ENCODE measurements around the gene LIMA1.
"Not testable (repeated sequence)": the region's sequence is repeated elsewhere in the genome, so short reads cannot be mapped to it uniquely, and the experiment has no call there.

The LIMA1 gene

DNA sequence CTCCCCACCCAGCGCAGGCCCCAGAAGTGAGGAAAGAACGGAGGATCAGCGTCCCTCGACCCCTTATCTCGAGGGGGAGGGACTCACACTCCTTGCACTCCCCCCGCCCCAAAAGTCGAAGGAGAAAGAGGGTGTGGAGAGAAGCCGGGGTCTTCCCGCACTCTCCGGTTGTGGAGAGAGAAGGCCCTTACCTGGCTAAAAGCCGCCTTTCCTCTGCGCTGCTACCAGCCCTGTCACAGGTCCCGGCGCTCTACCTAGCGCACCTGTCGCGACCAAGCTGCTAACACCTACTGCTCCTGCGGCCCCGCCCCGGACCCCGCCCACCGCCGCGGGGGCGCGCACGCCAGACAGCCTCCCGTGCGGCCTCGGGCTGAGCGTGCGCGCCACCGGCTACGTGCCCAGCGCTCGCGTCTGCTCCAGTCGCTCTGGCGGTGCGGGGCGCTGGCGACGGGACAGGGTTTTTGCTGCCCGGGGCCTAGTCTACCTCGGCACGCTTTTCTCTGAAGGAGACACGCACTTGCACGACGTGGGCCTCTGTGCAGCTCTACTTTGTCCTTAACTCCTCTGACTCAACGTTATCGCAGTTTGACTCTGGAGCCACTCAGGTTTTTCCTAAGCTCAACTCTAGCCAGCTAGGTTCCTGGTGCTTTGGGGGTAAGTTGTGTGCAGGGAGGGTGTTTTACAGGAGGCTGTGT is at the start of gene LIMA1:
Gene LIMA1, minus strand, starts transcription at position 292 of the 695 bp plus-strand sequence. CDS start 34,769 bp downstream, outside the sequence.
- H3K9me3 Mint-ChIP-seq: no peaks in the 10 kb centered on the region
- H3K4me1 Mint-ChIP-seq: peaks cover 24% of the 10 kb centered on the region
- no peaks in the 10 kb centered on the region for H3K36me3 Mint-ChIP-seq (ENCODE audit: low read depth)
- TF ChIP-seq, protein P1, sequence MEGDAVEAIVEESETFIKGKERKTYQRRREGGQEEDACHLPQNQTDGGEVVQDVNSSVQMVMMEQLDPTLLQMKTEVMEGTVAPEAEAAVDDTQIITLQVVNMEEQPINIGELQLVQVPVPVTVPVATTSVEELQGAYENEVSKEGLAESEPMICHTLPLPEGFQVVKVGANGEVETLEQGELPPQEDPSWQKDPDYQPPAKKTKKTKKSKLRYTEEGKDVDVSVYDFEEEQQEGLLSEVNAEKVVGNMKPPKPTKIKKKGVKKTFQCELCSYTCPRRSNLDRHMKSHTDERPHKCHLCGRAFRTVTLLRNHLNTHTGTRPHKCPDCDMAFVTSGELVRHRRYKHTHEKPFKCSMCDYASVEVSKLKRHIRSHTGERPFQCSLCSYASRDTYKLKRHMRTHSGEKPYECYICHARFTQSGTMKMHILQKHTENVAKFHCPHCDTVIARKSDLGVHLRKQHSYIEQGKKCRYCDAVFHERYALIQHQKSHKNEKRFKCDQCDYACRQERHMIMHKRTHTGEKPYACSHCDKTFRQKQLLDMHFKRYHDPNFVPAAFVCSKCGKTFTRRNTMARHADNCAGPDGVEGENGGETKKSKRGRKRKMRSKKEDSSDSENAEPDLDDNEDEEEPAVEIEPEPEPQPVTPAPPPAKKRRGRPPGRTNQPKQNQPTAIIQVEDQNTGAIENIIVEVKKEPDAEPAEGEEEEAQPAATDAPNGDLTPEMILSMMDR (IDR thresholded peaks at IDR 0.05; ENCODE audit: unreplicated experiment in 3 of 3): no peak
- peak within 1 kb of the TSS; percentile 84 to 95 (median 93) for H3K4me3 Mint-ChIP-seq
- peak within 1 kb of the TSS; percentile 72 to 94 (median 94) for H3K27ac Mint-ChIP-seq
- no peaks in the 10 kb centered on the region for H3K27me3 Mint-ChIP-seq (ENCODE audit: low read depth)

DNA sequence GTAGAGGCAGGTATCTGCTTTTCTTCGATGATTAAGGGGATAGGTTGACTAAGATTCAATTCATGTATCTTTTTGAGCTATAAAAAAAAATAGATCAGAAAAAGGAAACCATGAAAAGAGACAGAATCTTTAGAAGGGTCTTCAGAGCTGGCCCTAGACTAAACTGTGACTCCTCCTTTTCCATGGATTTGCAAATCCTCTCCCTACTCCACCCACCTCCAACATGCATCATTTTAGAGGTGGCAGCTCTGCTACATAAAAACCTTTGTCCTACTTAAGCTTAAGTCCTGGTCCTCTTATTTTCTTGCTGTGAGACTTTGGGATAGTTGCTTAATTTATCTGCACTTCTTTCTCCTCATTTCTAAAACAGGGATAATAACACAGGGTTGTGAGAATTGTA is 48.4 kb upstream of the LIMA1 start:
- Mint-ChIP-seq H3K4me3 (no peak overlapping the region), H3K4me1 (no peaks in the 10 kb centered on the region), H3K27me3 (ENCODE audit: low read depth) (no peaks in the 10 kb centered on the region), H3K9me3 (no peaks in the 10 kb centered on the region), H3K36me3 (ENCODE audit: low read depth) (no peaks in the 10 kb centered on the region), H3K27ac (no peak overlapping the region)
- TF ChIP-seq, protein P1 (IDR thresholded peaks at IDR 0.05; ENCODE audit: unreplicated experiment in 3 of 3): no peak

DNA sequence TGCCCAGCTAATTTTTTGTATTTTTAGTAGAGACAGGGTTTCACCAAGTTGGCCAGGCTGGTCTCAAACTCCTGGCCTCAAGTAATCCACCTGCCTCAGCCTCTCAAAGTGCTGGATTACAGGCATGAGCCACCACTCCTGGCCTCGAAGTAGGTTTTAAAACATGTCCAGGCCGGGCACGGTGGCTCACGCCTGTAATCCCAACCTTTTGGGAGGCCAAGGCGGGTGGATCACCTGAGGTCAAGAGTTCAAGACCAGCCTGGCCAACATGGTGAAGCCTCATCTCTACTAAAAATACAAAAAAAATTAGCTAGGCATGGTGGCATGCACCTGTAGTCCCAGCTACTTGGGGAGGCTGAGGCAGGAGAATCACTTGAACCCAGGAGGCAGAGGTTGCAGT is 45.3 kb upstream of the LIMA1 start:
- not testable (repeated sequence) for H3K27ac Mint-ChIP-seq; H3K36me3 Mint-ChIP-seq (ENCODE audit: low read depth); H3K4me3 Mint-ChIP-seq; H3K27me3 Mint-ChIP-seq (ENCODE audit: low read depth); H3K9me3 Mint-ChIP-seq; H3K4me1 Mint-ChIP-seq

DNA sequence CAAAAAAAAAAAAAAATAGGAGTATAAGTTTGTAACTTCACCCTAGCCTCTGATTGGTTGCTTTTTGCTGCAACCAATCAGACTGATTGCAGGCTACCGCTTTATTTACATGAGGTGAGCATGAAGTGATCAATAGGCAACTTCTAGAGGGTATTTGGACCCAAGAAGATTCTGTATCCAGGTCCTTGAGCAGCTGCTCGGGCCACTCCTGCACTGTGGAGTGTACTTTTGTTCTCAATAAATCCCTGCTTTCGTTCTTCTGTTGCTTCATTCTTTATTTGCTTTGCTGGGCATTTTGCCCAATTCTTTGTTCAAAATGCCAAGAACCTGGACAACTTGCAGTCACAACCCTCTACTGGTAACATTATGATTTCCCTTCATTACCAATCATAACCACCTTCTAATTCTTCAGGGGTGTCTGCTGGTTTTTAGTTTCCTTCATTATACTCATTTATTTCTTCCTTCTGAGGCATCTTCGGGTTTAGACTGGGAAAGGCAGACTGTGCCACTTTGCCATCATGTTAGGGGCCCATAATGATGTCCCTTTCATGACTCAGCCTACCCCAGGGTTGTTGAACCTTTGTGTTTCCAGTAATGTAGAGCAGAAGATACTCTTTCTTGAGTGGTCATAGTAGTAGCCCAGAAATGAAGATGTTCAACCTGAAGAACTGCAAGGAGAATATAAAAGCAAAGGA is 43.4 kb upstream of the LIMA1 start:
- TF ChIP-seq, protein P1 (IDR thresholded peaks at IDR 0.05; ENCODE audit: unreplicated experiment in 3 of 3): no peak
- Mint-ChIP-seq H3K27me3 (ENCODE audit: low read depth) (peaks cover 5% of the 10 kb centered on the region), H3K9me3 (no peaks in the 10 kb centered on the region), H3K4me3 (no peak overlapping the region), H3K4me1 (no peaks in the 10 kb centered on the region), H3K27ac (no peak overlapping the region), H3K36me3 (ENCODE audit: low read depth) (peaks cover 4% of the 10 kb centered on the region)

DNA sequence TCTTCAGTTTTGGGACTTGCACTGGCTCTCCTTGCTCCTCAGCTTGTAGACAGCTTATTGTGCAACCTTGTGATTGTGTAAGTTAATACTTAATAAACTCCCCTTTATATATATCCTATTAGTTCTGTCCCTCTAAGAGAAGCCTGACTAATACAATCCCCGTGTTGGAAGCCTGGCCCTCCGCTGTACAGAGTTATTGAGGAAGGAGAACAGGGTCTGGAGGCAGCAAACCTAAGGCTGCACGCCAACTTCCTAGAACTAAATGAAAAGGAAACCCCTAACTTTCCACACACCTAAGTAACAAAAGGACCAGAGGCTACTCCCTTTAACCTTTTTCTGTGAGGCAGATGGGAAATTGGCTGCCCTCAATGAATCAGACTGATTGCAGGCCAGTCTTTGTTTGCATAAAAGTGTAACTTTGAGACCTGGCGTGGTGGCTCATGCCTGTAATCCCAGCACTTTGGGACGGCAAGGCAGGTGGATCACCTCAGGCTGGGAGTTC is 42.6 kb upstream of the LIMA1 start:
- TF ChIP-seq, protein P1 (IDR thresholded peaks at IDR 0.05; ENCODE audit: unreplicated experiment in 3 of 3): no peak
- no peak overlapping the region for H3K27ac Mint-ChIP-seq

DNA sequence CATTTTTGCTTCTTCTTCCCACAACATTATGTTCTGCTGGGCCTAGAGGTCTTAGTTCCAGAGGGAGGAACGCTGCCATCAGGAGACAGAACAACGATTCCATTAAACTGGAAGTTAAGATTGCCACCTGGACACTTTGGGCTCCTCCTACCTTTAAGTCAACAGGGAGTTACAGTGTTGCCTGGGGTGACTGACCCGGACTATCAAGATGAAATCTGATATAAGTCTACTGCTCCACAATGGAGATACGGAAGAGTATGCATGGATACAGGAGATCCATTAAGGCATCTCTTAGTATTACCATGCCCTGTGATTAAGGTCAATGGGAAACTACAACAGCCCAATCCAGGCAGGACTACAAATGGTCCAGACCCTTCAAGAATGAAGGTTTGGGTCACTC is 41.5 kb upstream of the LIMA1 start:
- H3K27me3 Mint-ChIP-seq (ENCODE audit: low read depth); H3K4me1 Mint-ChIP-seq; H3K4me3 Mint-ChIP-seq; H3K9me3 Mint-ChIP-seq; H3K36me3 Mint-ChIP-seq (ENCODE audit: low read depth); H3K27ac Mint-ChIP-seq: not testable (repeated sequence)

More for the DNA sequence above, 42.6 kb upstream of the LIMA1 start:
- no peaks in the 10 kb centered on the region for H3K9me3 Mint-ChIP-seq
- H3K27me3 Mint-ChIP-seq (ENCODE audit: low read depth): peaks cover 5% of the 10 kb centered on the region
- no peaks in the 10 kb centered on the region for H3K4me1 Mint-ChIP-seq
- H3K4me3 Mint-ChIP-seq: no peak overlapping the region
- H3K36me3 Mint-ChIP-seq (ENCODE audit: low read depth): peaks cover 4% of the 10 kb centered on the region

DNA sequence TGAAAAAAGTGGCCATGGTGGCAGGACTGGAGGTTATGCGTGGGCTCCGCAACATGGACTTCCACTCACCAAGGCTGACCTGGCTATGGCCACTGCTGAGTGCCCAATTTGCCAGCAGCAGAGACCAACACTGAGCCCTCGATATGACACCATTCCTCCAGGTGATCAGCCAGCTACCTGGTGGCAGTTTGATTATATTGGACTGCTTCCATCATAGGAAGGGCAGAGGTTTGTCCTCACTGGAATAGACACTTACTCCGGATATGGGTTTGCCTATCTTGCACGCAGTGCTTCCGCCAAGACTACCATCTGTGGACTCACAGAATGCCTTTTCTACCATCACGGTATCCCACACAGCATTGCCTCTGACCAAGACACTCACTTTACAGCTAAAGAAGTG is 40.8 kb upstream of the LIMA1 start:
- not testable (repeated sequence) for H3K36me3 Mint-ChIP-seq (ENCODE audit: low read depth); H3K27me3 Mint-ChIP-seq (ENCODE audit: low read depth); H3K4me1 Mint-ChIP-seq; H3K9me3 Mint-ChIP-seq; H3K4me3 Mint-ChIP-seq; H3K27ac Mint-ChIP-seq
